Prostate gland (tissue), 2 donors: Measurements from ENCODE around the gene APOA5. TPM values are rescaled to one million over a fixed set of nuclear protein-coding genes. Genes with fewer than 3 reads are reported as not detected.

ENCODE experiments used
- DNase-seq: peaks from one replicate; pipeline ENCODE4 v3.0.0-alpha.2; 2019; ENCODE audit warnings: low spot score
- H3K27ac ChIP-seq, 2 donors: fragments of 200-600 bp; sonication (generic); 2 replicates each; pipeline ENCODE4 v1.5.1; 2017 to 2019
- H3K27me3 ChIP-seq: fragments of 200-600 bp; sonication (generic); replicated peaks from 2 replicates; pipeline ENCODE4 v1.5.1; 2019; ENCODE audit not compliant: insufficient read depth
- H3K36me3 ChIP-seq, 2 donors: fragments of 200-600 bp; sonication (generic); 1 replicate in 1 of 2; 2 replicates in 1 of 2; pipeline versions ENCODE4 v1.5.1 to v1.8.1; 2017 to 2019
- H3K4me1 ChIP-seq: fragments of 200-600 bp; sonication (generic); replicated peaks from 2 replicates; pipeline ENCODE4 v1.5.1; 2019
- H3K4me3 ChIP-seq, 2 donors: fragments of 200-600 bp; sonication (generic); 2 replicates each; pipeline ENCODE4 v1.5.1; 2017 to 2019
- H3K9me3 ChIP-seq: fragments of 200-600 bp; sonication (generic); 2 replicates; pipeline ENCODE4 v1.5.1; 2017
- CTCF ChIP-seq, 4 experiments: fragments of 200-600 bp in 2 of 4; fragments of 450-650 bp in 2 of 4; sonication (generic) in 2 of 4; IDR thresholded peaks; 1 replicate in 3 of 4; 2 replicates in 1 of 4; pipeline ENCODE4 v1.5.1; 2016 to 2019; ENCODE audit warnings: antibody characterized with exemption in 4 of 4, mild to moderate bottlenecking in 2 of 4, moderate library complexity in 2 of 4
- POLR2A ChIP-seq: fragments of 450-650 bp; IDR thresholded peaks from one replicate; pipeline ENCODE4 v1.6.1; 2016; ENCODE audit warnings: antibody characterized with exemption, mild to moderate bottlenecking
- POLR2AphosphoS5 ChIP-seq: sonication (generic); formaldehyde crosslinking; IDR thresholded peaks from one replicate; pipeline ENCODE4 v1.6.1; 2017; ENCODE audit warnings: antibody characterized with exemption
- WGBS: methylation state at CpG from one replicate; pipeline ENCODE4 v1.1.5; 2018; 5-methylcytosine and 5-hydroxymethylcytosine counted together
- intact Hi-C: fragments of 100-400 bp; cut with DNase I; formaldehyde crosslinking; loops from one replicate; pipeline ENCODE4 v1.14.2; 2022
- total RNA-seq, 2 donors: library from RNA; depleted of rRNA; stranded (reverse); fragments of >200 nt; gene quantifications; one replicate each; pipeline ENCODE4 v1.1.0, GENCODE V29; 2016

The APOA5 gene
- total RNA-seq, 2 donors from 2014 or later: 0.87 TPM; not detected in 1

GRCh38 chr11:116742104-116742503, 49.6 kb downstream of the APOA5 start:
- H3K4me1 ChIP-seq: no peaks in the 10 kb centered on the region
- H3K4me3 ChIP-seq: no peak overlapping the region
- H3K36me3 ChIP-seq: no peaks in the 10 kb centered on the region
- TF ChIP-seq POLR2A (no peak), POLR2AphosphoS5 (no peak), CTCF (IDR thresholded peaks at IDR 0.05) (no peak)
- DNase-seq: no peak
- H3K27ac ChIP-seq: no peak overlapping the region
- H3K9me3 ChIP-seq: no peaks in the 10 kb centered on the region
- no peaks in the 10 kb centered on the region for H3K27me3 ChIP-seq
- intact Hi-C loops: no loop called here
- 82% methylated on average over 6 of the region's 6 CpGs for WGBS

GRCh38 chr11:116740741-116741140, 50.9 kb downstream of the APOA5 start:
- Histone ChIP-seq H3K27ac (no peak overlapping the region), H3K9me3 (no peaks in the 10 kb centered on the region), H3K27me3 (no peaks in the 10 kb centered on the region), H3K4me3 (no peak overlapping the region), H3K4me1 (no peaks in the 10 kb centered on the region), H3K36me3 (no peaks in the 10 kb centered on the region)
- intact Hi-C loops: no loop called here
- 65% methylated on average over 4 of the region's 4 CpGs for WGBS
- TF ChIP-seq CTCF (IDR thresholded peaks at IDR 0.05): no peak
- TF ChIP-seq POLR2AphosphoS5: no peak
- no peak for TF ChIP-seq POLR2A
- no peak for DNase-seq

Other genes starting within 250 kb of the APOA5 start
- gene BUD13, start 18.9 kb downstream of the APOA5 start, total RNA-seq: 10 to 100 TPM; 12.2 to 16.0 TPM
- 10 to 100 TPM; 24.6 to 27.6 TPM for gene ZPR1, start 3.9 kb downstream of the APOA5 start, total RNA-seq
- gene APOA4, start 31.4 kb upstream of the APOA5 start, total RNA-seq: not detected
- not detected for gene APOC3, start 38.0 kb upstream of the APOA5 start, total RNA-seq
- 1,000 to 10,000 TPM in 1 of 2 donors, not detected in 1; 2,058 TPM for gene APOA1, start 45.7 kb upstream of the APOA5 start, total RNA-seq